ENCODE measurements around the gene CR2.

CR2 gene

GRCh38 chr1:207495801-207496792 lies 42.0 kb downstream of the CR2 start, which contains the start of gene CR1:
Gene CR1 (plus strand): TSS chr1:207496157. CDS start chr1:207496268, 111 bp downstream.
- H3K27ac Mint-ChIP-seq: no peak within 1 kb of the TSS
- H3K36me3 Mint-ChIP-seq (ENCODE audit: low read depth): no peaks in the 10 kb centered on the region

GRCh38 chr1:207497941-207498340 lies 43.8 kb downstream of the CR2 start:
- Mint-ChIP-seq H3K27me3 (ENCODE audit: low read depth, poor library complexity) (peaks cover 23% of the 10 kb centered on the region), H3K27ac (no peak overlapping the region), H3K4me1 (peaks cover 5% of the 10 kb centered on the region), H3K9me3 (no peaks in the 10 kb centered on the region), H3K4me3 (no peak overlapping the region), H3K36me3 (ENCODE audit: low read depth) (no peaks in the 10 kb centered on the region)
- TF ChIP-seq CTCF (IDR thresholded peaks at IDR 0.05): no peak
- DNase-seq: no peak

More at GRCh38 chr1:207495801-207496792, 42.0 kb downstream of the CR2 start, which contains the start of gene CR1:
- DNase-seq: peak; percentile 64
- Mint-ChIP-seq H3K4me1 (peaks cover 5% of the 10 kb centered on the region), H3K4me3 (peak within 1 kb of the TSS; percentile 82), H3K9me3 (no peaks in the 10 kb centered on the region), H3K27me3 (ENCODE audit: low read depth, poor library complexity) (peaks cover 10% of the 10 kb centered on the region)
- TF ChIP-seq CTCF (IDR thresholded peaks at IDR 0.05): no peak

GRCh38 chr1:207499573-207499972 lies 45.4 kb downstream of the CR2 start:
- peaks cover 36% of the 10 kb centered on the region for H3K27me3 Mint-ChIP-seq (ENCODE audit: low read depth, poor library complexity)
- H3K9me3 Mint-ChIP-seq: no peaks in the 10 kb centered on the region
- no peaks in the 10 kb centered on the region for H3K36me3 Mint-ChIP-seq (ENCODE audit: low read depth)
- no peak overlapping the region for H3K4me3 Mint-ChIP-seq
- H3K27ac Mint-ChIP-seq: no peak overlapping the region
- peak; percentile 62 for DNase-seq
- peaks cover 5% of the 10 kb centered on the region for H3K4me1 Mint-ChIP-seq
- peak; percentile 80 for TF ChIP-seq CTCF (IDR thresholded peaks at IDR 0.05)

GRCh38 chr1:207500306-207500705 lies 46.2 kb downstream of the CR2 start:
- no peaks in the 10 kb centered on the region for H3K9me3 Mint-ChIP-seq
- no peak for DNase-seq
- no peak for TF ChIP-seq CTCF (IDR thresholded peaks at IDR 0.05)
- no peak overlapping the region for H3K27ac Mint-ChIP-seq
- H3K4me1 Mint-ChIP-seq: peaks cover 5% of the 10 kb centered on the region
- H3K27me3 Mint-ChIP-seq (ENCODE audit: low read depth, poor library complexity): peaks cover 38% of the 10 kb centered on the region
- H3K4me3 Mint-ChIP-seq: no peak overlapping the region
- no peaks in the 10 kb centered on the region for H3K36me3 Mint-ChIP-seq (ENCODE audit: low read depth)

- TF ChIP-seq CTCF (IDR thresholded peaks at IDR 0.05): no peak
- no peaks in the 10 kb centered on the region for H3K36me3 Mint-ChIP-seq (ENCODE audit: low read depth)
- DNase-seq: no peak
- peaks cover 38% of the 10 kb centered on the region for H3K27me3 Mint-ChIP-seq (ENCODE audit: low read depth, poor library complexity)
- no peaks in the 10 kb centered on the region for H3K9me3 Mint-ChIP-seq
- H3K27ac Mint-ChIP-seq: no peak overlapping the region
- H3K4me3 Mint-ChIP-seq: no peak overlapping the region
- no peaks in the 10 kb centered on the region for H3K4me1 Mint-ChIP-seq
Measured at GRCh38 chr1:207501071-207501470, 46.9 kb downstream of the CR2 start.

Data from nephron progenitor cell (in vitro differentiated cells).